NCI-H748 treated with DMSO at 0.1 percent for 48 hours (cell line): Measurements from ENCODE around the gene PLEK.
"Not testable (repeated sequence)": the region's sequence is repeated elsewhere in the genome, so short reads cannot be mapped to it uniquely, and the experiment has no call there.

ENCODE experiments used
- DNase-seq: peaks from one replicate; lab custom pipeline; 2025; lab: John Stamatoyannopoulos, UW

Gene PLEK

DNA sequence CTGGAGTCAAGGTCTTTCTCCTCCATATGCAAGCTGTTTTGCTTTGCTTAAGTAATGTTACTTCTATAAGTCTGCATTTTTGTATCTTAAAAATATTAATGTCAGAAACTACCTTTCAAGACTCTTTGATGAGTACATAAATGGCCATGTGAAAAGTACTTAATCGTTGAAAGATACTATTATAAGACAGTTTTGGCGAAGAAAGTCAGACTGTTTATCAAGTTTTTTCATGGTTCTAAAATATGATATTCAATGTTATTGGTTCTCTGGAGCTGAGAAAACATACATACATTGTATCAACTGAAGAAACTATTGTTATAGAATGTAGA, 76.9 kb downstream of the PLEK start:
- no peak for DNase-seq

DNA sequence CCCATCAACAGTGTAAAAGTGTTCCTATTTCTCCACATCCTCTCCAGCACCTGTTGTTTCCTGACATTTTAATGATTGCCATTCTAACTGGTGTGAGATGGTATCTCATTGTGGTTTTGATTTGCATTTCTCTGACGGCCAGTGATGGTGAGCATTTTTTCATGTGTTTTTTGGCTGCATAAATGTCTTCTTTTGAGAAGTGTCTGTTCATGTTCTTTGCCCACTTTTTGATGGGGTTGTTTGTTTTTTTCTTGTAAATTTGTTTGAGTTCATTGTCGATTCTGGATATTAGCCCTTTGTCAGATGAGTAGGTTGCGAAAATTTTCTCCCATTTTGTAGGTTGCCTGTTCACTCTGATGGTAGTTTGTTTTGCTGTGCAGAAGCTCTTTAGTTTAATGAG, 81.3 kb downstream of the PLEK start:
- not testable (repeated sequence) for DNase-seq
